ENCODE data around the gene ADARB2.

Gene ADARB2

GRCh38 chr10:1746796-1747195 lies 9.5 kb upstream of the ADARB2 start:
- DNase-seq (ENCODE audit: low spot score), result no peak
- TF ChIP-seq CTCF (IDR thresholded peaks at IDR 0.05; ENCODE audit: borderline replicate concordance, control extremely low read depth, extremely low read depth, insufficient read depth, missing control alignments), result no peak

GRCh38 chr10:1745780-1746456 lies 8.6 kb upstream of the ADARB2 start:
- no peak for DNase-seq (ENCODE audit: low spot score)
- TF ChIP-seq CTCF (IDR thresholded peaks at IDR 0.05; ENCODE audit: borderline replicate concordance, control extremely low read depth, extremely low read depth, insufficient read depth, missing control alignments), result no peak
- in situ Hi-C loops (cut with MboI; ENCODE audit: low sequenced_read_pairs, unreplicated experiment), result no loop called here

More at GRCh38 chr10:1746796-1747195, 9.5 kb upstream of the ADARB2 start:
- in situ Hi-C loops (cut with MboI; ENCODE audit: low sequenced_read_pairs, unreplicated experiment), result no loop called here

- in situ Hi-C loops (cut with MboI; ENCODE audit: low sequenced_read_pairs, unreplicated experiment), result no loop called here
Observed at GRCh38 chr10:1744524-1744923, 7.2 kb upstream of the ADARB2 start.

GRCh38 chr10:1743141-1743540 lies 5.8 kb upstream of the ADARB2 start:
- TF ChIP-seq CTCF (IDR thresholded peaks at IDR 0.05; ENCODE audit: borderline replicate concordance, control extremely low read depth, extremely low read depth, insufficient read depth, missing control alignments), result no peak
- in situ Hi-C loops (cut with MboI; ENCODE audit: low sequenced_read_pairs, unreplicated experiment), result no loop called here
- DNase-seq (ENCODE audit: low spot score), result no peak

More at GRCh38 chr10:1744524-1744923, 7.2 kb upstream of the ADARB2 start:
- TF ChIP-seq CTCF (IDR thresholded peaks at IDR 0.05; ENCODE audit: borderline replicate concordance, control extremely low read depth, extremely low read depth, insufficient read depth, missing control alignments), result no peak
- DNase-seq (ENCODE audit: low spot score), result no peak

- DNase-seq (ENCODE audit: low spot score), result no peak
- TF ChIP-seq CTCF (IDR thresholded peaks at IDR 0.05; ENCODE audit: borderline replicate concordance, control extremely low read depth, extremely low read depth, insufficient read depth, missing control alignments), result no peak
- in situ Hi-C loops (cut with MboI; ENCODE audit: low sequenced_read_pairs, unreplicated experiment), result no loop called here
Observed at GRCh38 chr10:1741450-1741849, 4.1 kb upstream of the ADARB2 start.

GRCh38 chr10:1739751-1740150 lies 2.4 kb upstream of the ADARB2 start:
- no peak for DNase-seq (ENCODE audit: low spot score)
- TF ChIP-seq CTCF (IDR thresholded peaks at IDR 0.05; ENCODE audit: borderline replicate concordance, control extremely low read depth, extremely low read depth, insufficient read depth, missing control alignments), result no peak
- in situ Hi-C loops (cut with MboI; ENCODE audit: low sequenced_read_pairs, unreplicated experiment), result no loop called here

Measured in GM13976 (cell line).